ENCODE results near the gene ST3GAL2.

ST3GAL2 gene

DNA sequence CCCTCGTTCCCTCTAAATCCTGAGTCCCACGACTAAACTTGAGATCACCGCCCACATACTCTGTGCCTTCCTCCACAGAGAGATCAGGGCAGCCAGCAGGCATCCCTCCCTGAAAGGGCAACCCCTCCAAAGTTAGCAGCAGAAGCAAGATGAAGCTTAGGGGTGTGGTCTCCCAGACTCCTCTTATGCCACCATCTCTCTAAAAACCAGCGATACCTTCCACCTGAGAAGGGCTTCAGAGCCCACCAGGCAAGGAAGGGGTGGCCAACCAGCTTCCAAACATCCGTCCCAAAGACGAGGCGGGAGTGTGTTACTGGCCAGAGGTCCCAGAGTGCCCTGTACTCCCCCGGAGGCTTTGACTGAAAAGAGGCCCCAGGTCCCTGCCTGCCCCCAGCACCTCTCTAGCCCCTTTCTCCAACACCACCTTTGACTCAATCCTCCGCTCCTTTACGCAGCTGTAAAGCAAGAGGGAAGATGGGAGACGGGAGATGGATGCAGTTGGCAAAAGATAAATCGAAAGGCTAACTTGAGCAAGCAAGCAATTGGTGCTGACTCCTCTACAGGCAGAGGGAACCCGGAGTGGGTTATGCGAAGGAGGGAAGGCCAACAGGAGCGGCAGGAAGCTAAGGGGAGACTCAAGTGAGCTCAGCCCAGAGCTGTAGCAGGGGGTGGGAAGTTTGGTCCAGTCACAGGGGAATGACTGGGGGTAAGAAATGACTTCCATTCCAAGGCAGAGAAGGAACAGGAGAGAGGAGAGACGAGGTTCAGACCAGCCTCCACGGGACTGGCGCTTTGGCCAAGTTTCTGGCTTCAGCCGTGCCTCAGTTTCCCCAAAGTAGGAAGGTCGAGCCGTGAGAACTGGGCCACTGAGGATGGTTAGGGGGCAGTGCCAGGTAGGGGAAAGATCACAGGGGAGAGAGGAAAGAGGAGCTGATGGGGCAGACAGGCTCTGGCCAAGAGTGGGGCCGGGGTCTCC lies 1.0 kb downstream of the ST3GAL2 start:
- Mint-ChIP-seq H3K4me3 (peak overlapping the region; percentile 98), H3K27me3 (no peaks in the 10 kb centered on the region), H3K4me1 (ENCODE audit: low read depth) (peaks cover 59% of the 10 kb centered on the region), H3K9me3 (no peaks in the 10 kb centered on the region), H3K36me3 (ENCODE audit: low read depth) (peaks cover 31% of the 10 kb centered on the region), H3K27ac (peak overlapping the region; percentile 91)
- intact Hi-C loops (cut with micrococcal nuclease): no loop called here

DNA sequence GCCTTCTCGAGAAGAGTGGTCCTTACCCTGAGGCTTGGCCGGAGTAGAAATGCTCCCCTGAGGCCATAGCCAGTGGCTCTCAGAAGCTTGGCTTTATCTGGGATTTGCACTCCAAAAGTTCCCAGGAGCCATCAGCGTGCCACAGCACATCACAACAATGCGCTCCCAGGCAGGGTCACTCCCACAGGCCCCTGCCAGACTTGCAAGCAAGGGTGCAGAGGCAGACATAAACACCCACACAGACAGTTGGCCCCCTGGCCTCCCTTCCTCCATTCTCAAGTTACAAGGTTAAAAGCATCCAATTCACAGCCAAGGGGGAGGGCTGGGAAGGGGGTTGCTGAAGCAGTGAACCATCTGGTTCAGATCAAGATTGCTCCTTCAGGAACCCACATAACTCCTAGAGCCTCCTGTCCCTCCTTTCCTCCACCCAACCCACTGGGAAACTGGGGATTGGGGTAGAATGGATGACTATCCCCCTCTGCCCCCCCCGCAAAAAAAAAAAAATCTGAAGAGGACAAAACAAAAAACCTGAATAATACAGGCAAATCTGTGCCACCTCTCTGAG lies 1.8 kb downstream of the ST3GAL2 start:
- Mint-ChIP-seq H3K9me3 (no peaks in the 10 kb centered on the region), H3K27ac (peak overlapping the region; percentile 91), H3K36me3 (ENCODE audit: low read depth) (peaks cover 31% of the 10 kb centered on the region), H3K4me3 (peak overlapping the region; percentile 98), H3K4me1 (ENCODE audit: low read depth) (peaks cover 67% of the 10 kb centered on the region), H3K27me3 (no peaks in the 10 kb centered on the region)
- intact Hi-C loops (cut with micrococcal nuclease): no loop called here

GRCh38 chr16:70434484-70435260 lies 4.2 kb downstream of the ST3GAL2 start:
- Mint-ChIP-seq H3K9me3 (no peaks in the 10 kb centered on the region), H3K4me1 (ENCODE audit: low read depth) (peaks cover 81% of the 10 kb centered on the region), H3K27ac (peak overlapping the region; percentile 95), H3K27me3 (no peaks in the 10 kb centered on the region), H3K4me3 (no peak overlapping the region), H3K36me3 (ENCODE audit: low read depth) (peaks cover 31% of the 10 kb centered on the region)
- intact Hi-C loops (cut with micrococcal nuclease): no loop called here

GRCh38 chr16:70433458-70434103 lies 5.3 kb downstream of the ST3GAL2 start:
- intact Hi-C loops (cut with micrococcal nuclease): loop anchor here (2.0 kb wide), 1 partner anchor 29 kb away; no protein-coding TSS in a partner anchor
- peak overlapping the region; percentile 95 for H3K27ac Mint-ChIP-seq
- H3K4me1 Mint-ChIP-seq (ENCODE audit: low read depth): peaks cover 82% of the 10 kb centered on the region
- peak overlapping the region; percentile 62 for H3K4me3 Mint-ChIP-seq
- peaks cover 25% of the 10 kb centered on the region for H3K36me3 Mint-ChIP-seq (ENCODE audit: low read depth)
- no peaks in the 10 kb centered on the region for H3K9me3 Mint-ChIP-seq
- H3K27me3 Mint-ChIP-seq: no peaks in the 10 kb centered on the region

DNA sequence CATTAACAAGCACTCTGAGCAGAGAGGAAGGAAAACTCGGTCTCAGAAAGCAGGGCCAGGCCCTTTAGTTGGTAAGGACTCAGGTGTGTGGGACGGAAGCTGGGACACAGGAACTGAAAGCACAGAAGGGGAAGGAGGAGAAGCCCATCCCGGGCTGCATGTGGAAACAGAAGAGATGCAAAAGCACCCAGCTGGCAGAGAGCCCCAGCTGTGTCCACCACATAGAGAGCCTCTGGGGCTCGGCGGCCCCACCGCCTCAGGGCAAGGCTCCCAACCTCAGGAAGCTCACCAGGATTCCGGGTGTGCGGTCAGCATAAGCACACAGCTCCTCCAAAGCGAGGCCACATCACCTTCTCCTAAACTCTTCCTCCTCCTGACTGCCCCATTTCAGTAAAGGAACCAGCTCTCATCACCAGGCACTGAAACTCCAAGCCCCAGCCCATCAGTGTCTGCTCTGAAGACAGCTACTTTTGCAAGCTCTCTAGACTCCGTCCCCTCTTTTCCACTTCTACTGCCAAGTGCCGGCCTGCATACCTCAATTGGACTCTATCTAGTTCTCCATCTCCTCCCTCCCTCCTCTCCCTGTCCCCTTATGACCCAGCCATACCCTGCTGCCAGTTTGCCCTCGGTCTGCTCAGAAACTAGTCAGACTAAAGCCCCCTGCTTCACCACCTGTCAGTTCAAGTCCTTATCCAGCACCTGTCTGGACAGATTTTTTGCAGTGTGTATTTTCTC lies 6.0 kb downstream of the ST3GAL2 start:
- H3K9me3 Mint-ChIP-seq: no peaks in the 10 kb centered on the region
- peak overlapping the region; percentile 62 for H3K4me3 Mint-ChIP-seq
- H3K27ac Mint-ChIP-seq: peak overlapping the region; percentile 95
- peaks cover 19% of the 10 kb centered on the region for H3K36me3 Mint-ChIP-seq (ENCODE audit: low read depth)
- intact Hi-C loops (cut with micrococcal nuclease): loop anchor here (2.0 kb wide), 1 partner anchor 28 kb away; no protein-coding TSS in a partner anchor
- no peaks in the 10 kb centered on the region for H3K27me3 Mint-ChIP-seq
- peaks cover 83% of the 10 kb centered on the region for H3K4me1 Mint-ChIP-seq (ENCODE audit: low read depth)

DNA sequence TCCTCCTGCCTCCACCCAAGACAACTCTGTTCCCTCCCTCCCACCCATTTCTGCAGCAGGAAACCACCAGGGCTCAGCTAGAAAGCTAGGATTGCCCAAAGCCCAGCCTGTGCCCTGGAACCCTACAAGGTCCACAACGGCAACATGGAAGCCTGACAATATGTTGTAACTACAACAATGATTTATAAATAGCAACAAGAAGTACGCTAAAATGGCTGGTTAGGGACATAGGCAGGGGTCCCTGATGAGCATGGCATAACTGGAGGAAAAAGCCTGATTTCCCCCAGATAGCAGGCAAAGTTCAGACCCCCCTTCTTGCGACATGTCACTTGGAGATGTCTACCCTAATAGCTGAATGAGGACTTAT lies 6.6 kb downstream of the ST3GAL2 start:
- Mint-ChIP-seq H3K4me3 (no peak overlapping the region), H3K9me3 (no peaks in the 10 kb centered on the region), H3K4me1 (ENCODE audit: low read depth) (peaks cover 83% of the 10 kb centered on the region), H3K36me3 (ENCODE audit: low read depth) (peaks cover 22% of the 10 kb centered on the region), H3K27ac (peak overlapping the region; percentile 95), H3K27me3 (no peaks in the 10 kb centered on the region)
- intact Hi-C loops (cut with micrococcal nuclease): loop anchor here (2.0 kb wide), 1 partner anchor 28 kb away; no protein-coding TSS in a partner anchor

- H3K27me3 Mint-ChIP-seq: no peaks in the 10 kb centered on the region
- H3K9me3 Mint-ChIP-seq: no peaks in the 10 kb centered on the region
- H3K36me3 Mint-ChIP-seq (ENCODE audit: low read depth): peaks cover 27% of the 10 kb centered on the region
- peak overlapping the region; percentile 95 for H3K27ac Mint-ChIP-seq
- H3K4me1 Mint-ChIP-seq (ENCODE audit: low read depth): peaks cover 78% of the 10 kb centered on the region
- peak overlapping the region; percentile 52 for H3K4me3 Mint-ChIP-seq
- intact Hi-C loops (cut with micrococcal nuclease): no loop called here
Observed at GRCh38 chr16:70430667-70431536, 8.0 kb downstream of the ST3GAL2 start.

DNA sequence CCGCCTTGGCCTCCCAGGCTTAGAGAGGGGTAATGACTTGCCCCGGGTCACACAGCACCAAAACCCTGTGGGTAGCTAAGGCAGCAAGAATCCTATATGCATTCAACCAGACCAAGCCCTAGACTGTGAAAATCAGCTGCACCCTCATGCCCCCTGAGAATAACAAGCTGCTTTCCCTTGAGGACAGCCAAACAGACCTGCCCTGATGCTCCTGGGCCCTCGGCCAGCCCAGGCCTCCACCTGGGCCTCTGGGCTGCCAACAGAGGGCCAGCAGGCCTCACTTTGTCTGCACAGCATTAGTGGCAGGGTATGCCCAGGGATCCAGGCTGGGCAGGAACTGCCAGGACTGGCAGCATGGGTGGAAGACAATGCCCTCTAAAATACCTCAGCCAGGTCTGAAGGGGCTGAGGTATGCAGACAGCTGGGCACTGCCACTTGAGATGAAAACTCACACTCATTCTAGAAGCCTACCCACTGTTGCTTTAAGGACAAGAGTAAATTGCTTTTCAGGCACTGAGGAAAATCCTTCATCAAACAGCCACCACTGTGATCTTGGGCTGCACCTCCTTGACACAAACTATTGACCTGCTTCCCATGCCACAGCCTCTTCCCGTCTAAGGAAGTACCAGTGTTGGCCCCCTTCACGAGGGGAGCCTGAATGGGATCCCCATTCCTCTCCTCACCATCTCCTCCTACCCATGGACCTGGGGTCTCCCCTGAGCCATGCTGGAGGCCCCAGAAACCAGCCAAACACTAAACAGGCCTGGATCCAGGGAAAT lies 8.8 kb downstream of the ST3GAL2 start:
- H3K36me3 Mint-ChIP-seq (ENCODE audit: low read depth): peaks cover 35% of the 10 kb centered on the region
- no peaks in the 10 kb centered on the region for H3K27me3 Mint-ChIP-seq
- no peaks in the 10 kb centered on the region for H3K9me3 Mint-ChIP-seq
- peaks cover 85% of the 10 kb centered on the region for H3K4me1 Mint-ChIP-seq (ENCODE audit: low read depth)
- intact Hi-C loops (cut with micrococcal nuclease): no loop called here
- H3K27ac Mint-ChIP-seq: peak overlapping the region; percentile 95
- peak overlapping the region; percentile 30 for H3K4me3 Mint-ChIP-seq

DNA sequence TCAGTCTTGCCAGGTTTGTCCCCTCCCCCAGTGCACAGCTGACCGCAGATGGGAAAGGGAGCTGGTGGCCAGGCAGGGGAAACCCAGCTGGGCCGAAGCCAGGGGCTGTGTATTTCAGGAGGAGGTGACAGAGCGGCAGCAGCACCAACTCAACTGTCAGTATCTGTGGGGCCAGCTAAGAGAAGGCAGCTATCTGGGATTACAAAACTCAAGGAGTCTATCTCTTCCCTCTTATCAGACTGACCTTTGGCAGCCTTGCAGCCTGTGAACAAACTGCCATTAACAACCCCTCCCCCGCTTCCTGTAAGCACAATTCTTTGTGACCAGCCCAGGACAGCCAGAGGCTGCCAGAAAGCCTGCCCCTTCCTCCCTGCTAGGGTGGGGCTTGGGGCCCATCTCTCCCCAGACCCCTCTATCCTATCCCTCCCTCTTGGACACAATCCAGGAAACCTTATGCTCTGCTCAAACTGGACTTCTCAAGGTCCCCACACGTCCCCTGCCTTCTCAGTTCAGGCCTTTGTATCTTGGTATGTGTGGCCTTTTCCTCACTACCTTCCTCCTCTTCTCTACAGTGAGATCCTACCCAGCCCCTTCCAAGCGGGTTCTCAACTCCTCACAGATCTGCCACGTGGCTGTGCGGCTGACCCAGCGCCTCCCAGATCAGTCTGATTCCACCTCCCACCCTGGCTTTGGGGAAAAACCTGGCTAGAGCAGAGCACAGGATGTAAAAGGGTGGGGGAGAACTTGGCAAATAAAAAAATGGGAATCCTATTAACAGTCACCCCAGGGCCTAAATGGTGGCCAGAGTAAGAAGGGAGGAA lies 10.5 kb downstream of the ST3GAL2 start:
- intact Hi-C loops (cut with micrococcal nuclease): no loop called here
- H3K27me3 Mint-ChIP-seq: no peaks in the 10 kb centered on the region
- H3K9me3 Mint-ChIP-seq: no peaks in the 10 kb centered on the region
- H3K36me3 Mint-ChIP-seq (ENCODE audit: low read depth): peaks cover 27% of the 10 kb centered on the region
- peaks cover 78% of the 10 kb centered on the region for H3K4me1 Mint-ChIP-seq (ENCODE audit: low read depth)
- H3K4me3 Mint-ChIP-seq: peak overlapping the region; percentile 63
- H3K27ac Mint-ChIP-seq: peak overlapping the region; percentile 95

GRCh38 chr16:70427786-70428177 lies 11.1 kb downstream of the ST3GAL2 start:
- Mint-ChIP-seq H3K27me3 (no peaks in the 10 kb centered on the region), H3K4me3 (peak overlapping the region; percentile 63), H3K36me3 (ENCODE audit: low read depth) (peaks cover 29% of the 10 kb centered on the region), H3K9me3 (no peaks in the 10 kb centered on the region), H3K27ac (peak overlapping the region; percentile 95), H3K4me1 (ENCODE audit: low read depth) (peaks cover 78% of the 10 kb centered on the region)
- intact Hi-C loops (cut with micrococcal nuclease): no loop called here

DNA sequence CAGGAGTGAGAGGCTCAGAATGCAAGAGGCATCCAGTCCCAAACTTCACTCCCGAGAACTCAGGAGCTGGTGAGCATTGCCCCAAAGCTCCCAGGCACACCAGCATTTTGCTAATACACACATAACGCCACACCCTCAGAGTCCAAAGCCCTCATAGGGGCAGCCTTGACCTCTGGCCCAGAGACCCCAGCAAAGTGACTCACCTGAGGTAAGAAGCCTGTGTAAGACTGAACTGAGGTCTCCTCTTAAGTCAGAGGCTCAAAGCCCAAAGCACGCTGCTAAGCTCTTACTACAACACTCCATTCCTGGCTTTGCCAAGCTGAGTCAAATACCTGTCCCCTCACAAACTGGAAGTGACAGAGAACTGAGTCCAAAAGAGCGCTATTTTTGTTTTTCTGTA lies 16.4 kb downstream of the ST3GAL2 start:
- no peaks in the 10 kb centered on the region for H3K27me3 Mint-ChIP-seq
- peaks cover 88% of the 10 kb centered on the region for H3K4me1 Mint-ChIP-seq (ENCODE audit: low read depth)
- H3K9me3 Mint-ChIP-seq: no peaks in the 10 kb centered on the region
- no peak overlapping the region for H3K4me3 Mint-ChIP-seq
- H3K27ac Mint-ChIP-seq: peak overlapping the region; percentile 92
- intact Hi-C loops (cut with micrococcal nuclease): no loop called here
- peaks cover 62% of the 10 kb centered on the region for H3K36me3 Mint-ChIP-seq (ENCODE audit: low read depth)

Data from dendritic cell treated with granulocyte-macrophage colony-stimulating factor and Interleukin-4, amounts not matched to agents 40 ng/mL and 50 ng/mL, for 4 days (primary cell).